ENCODE measurements around the gene SEPTIN1.

Gene SEPTIN1

GRCh38 chr16:30352488-30353401 lies 29.6 kb downstream of the SEPTIN1 start:
- CTCF ChIA-PET: interaction anchor here (0.7 to 1.4 kb wide), 5 partner anchors 8 to 341 kb away, joined by 3 read pairs; no protein-coding TSS in a partner anchor
- no peak for DNase-seq (ENCODE audit: extremely low spot score)
- TF ChIP-seq, protein P1, sequence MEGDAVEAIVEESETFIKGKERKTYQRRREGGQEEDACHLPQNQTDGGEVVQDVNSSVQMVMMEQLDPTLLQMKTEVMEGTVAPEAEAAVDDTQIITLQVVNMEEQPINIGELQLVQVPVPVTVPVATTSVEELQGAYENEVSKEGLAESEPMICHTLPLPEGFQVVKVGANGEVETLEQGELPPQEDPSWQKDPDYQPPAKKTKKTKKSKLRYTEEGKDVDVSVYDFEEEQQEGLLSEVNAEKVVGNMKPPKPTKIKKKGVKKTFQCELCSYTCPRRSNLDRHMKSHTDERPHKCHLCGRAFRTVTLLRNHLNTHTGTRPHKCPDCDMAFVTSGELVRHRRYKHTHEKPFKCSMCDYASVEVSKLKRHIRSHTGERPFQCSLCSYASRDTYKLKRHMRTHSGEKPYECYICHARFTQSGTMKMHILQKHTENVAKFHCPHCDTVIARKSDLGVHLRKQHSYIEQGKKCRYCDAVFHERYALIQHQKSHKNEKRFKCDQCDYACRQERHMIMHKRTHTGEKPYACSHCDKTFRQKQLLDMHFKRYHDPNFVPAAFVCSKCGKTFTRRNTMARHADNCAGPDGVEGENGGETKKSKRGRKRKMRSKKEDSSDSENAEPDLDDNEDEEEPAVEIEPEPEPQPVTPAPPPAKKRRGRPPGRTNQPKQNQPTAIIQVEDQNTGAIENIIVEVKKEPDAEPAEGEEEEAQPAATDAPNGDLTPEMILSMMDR (IDR thresholded peaks at IDR 0.05; ENCODE audit: control extremely low read depth, extremely low read depth, low read depth, missing control alignments): no peak
- POLR2A ChIA-PET: no interaction called here

- TF ChIP-seq, protein P1 (IDR thresholded peaks at IDR 0.05; ENCODE audit: control extremely low read depth, extremely low read depth, low read depth, missing control alignments): no peak
- POLR2A ChIA-PET: interaction anchor here (0.6 kb wide), 1 partner anchor 230 kb away, joined by 4 read pairs; no protein-coding TSS in a partner anchor
- CTCF ChIA-PET: interaction anchor here (1.4 kb wide), 1 partner anchor 342 kb away, joined by 3 read pairs; no protein-coding TSS in a partner anchor
- DNase-seq (ENCODE audit: extremely low spot score): no peak
Measured at GRCh38 chr16:30351586-30352419, 30.6 kb downstream of the SEPTIN1 start.

DNA sequence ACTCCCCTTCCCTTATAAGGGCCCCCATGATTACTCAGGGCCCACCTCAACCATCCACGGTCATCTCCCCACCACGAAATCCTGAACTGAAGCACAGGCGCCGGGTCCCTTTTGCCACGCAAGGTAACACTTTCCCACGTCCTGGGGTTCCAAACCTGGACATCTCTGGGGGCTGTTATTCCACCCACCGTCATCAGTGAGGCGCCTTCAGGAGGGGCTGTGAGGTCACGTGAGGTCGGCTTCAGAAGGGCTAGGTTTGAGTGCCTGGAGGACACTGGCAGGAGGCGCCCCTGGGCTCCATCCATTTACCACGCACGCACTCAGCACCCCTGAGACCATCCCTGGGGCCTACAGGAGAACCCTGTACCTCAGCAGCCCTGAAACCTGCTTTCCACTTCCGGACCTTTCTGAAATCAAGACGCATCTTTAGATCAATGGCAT lies 31.3 kb downstream of the SEPTIN1 start:
- DNase-seq (ENCODE audit: extremely low spot score): no peak
- ChIA-PET CTCF (no interaction called here), POLR2A (interaction anchor here (0.6 kb wide), 1 partner anchor 230 kb away, joined by 4 read pairs; no protein-coding TSS in a partner anchor)
- TF ChIP-seq, protein P1 (IDR thresholded peaks at IDR 0.05; ENCODE audit: control extremely low read depth, extremely low read depth, low read depth, missing control alignments): no peak

GRCh38 chr16:30350134-30350871 lies 32.1 kb downstream of the SEPTIN1 start:
- DNase-seq (ENCODE audit: extremely low spot score): peak; percentile 78
- ChIA-PET CTCF (interaction anchor here (1.1 to 1.2 kb wide), 2 partner anchors 14 to 59 kb away, joined by 3 read pairs; no protein-coding TSS in a partner anchor), POLR2A (interaction anchor here (0.6 kb wide), 2 partner anchors 46 to 324 kb away, joined by 4 to 6 read pairs; no protein-coding TSS in a partner anchor)
- TF ChIP-seq, protein P1 (IDR thresholded peaks at IDR 0.05; ENCODE audit: control extremely low read depth, extremely low read depth, low read depth, missing control alignments): no peak

- TF ChIP-seq, protein P1 (IDR thresholded peaks at IDR 0.05; ENCODE audit: control extremely low read depth, extremely low read depth, low read depth, missing control alignments): no peak
- POLR2A ChIA-PET: interaction anchor here (0.6 kb wide), 2 partner anchors 46 to 324 kb away, joined by 4 to 6 read pairs; no protein-coding TSS in a partner anchor
- DNase-seq (ENCODE audit: extremely low spot score): no peak
- CTCF ChIA-PET: interaction anchor here (1.0 to 1.2 kb wide), 3 partner anchors 14 to 60 kb away, joined by 3 read pairs; no protein-coding TSS in a partner anchor
Measured at GRCh38 chr16:30349675-30350074, 32.7 kb downstream of the SEPTIN1 start.
